GM19395 (cell line): Measurements from ENCODE around the gene CIDEC.
A peak's percentile ranks its signal among the peaks of the same experiment; 100 is the strongest.

Experiments
- ATAC-seq: cut with Tn5 transposase; IDR thresholded peaks from one replicate; pipeline ENCODE4 v1.9.1; 2021; ENCODE audit warnings: mild to moderate bottlenecking, moderate library complexity; ENCODE audit not compliant: unreplicated experiment

The CIDEC gene, protein sequence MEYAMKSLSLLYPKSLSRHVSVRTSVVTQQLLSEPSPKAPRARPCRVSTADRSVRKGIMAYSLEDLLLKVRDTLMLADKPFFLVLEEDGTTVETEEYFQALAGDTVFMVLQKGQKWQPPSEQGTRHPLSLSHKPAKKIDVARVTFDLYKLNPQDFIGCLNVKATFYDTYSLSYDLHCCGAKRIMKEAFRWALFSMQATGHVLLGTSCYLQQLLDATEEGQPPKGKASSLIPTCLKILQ

DNA sequence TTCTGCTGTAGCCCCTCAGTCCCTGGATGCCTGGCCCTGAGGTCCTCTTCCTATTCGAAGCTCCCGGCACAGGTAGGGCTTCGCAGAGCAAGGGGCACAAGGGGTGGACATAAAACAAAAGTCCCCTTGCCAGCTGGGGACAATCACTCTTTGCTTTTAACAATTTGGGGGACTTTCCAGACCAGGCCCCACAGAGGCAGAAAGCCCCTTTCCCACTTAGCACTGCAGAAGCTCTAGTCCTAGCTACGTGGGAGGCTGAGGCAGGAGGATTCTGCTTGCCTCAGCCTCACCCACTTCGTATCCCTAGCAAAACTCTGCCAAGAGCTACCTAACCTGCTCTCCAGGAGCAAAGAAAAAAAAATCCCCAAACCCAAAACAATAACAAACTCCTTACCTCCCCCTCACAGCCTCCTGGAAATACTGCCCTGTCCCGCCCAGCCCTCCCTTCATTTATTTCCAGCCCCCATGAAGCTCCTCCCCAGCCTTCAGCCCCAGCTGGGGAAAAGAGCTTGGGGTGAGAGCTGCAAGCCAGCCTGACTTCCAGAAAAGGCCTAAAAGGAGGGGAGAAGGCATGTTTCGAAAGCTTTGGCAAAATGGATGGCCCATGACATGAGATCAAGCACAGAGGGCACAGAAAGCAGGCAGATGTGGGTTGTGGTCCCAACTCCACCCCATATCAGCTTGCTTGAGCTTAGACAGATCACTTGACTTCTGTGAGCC is at the start of gene CIDEC:
Gene CIDEC, minus strand, starts transcription at position 424 of the 720 bp plus-strand sequence. CDS start 1,767 bp downstream, outside the sequence.
- ATAC-seq = no peak

DNA sequence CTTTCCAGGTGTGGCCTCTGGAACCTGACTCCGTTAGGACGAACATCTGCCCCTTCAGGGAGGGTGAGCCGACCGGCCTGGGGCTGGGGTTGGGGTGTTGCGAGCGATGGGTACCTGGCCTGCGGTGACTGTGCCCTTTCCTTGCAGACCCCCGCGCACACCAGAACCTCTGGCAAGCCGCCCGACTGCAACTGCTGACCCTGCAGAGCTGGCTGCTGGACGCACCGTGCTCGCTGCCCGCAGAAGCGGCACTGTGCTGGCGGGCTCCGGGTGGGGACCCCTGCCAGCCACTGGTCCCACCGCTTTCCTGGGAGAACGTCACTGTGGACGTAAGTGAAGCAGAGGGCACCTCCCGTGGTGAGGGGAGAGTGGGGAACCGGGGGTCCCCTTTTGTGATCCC is 48.1 kb upstream of the CIDEC start:
- no peak for ATAC-seq

DNA sequence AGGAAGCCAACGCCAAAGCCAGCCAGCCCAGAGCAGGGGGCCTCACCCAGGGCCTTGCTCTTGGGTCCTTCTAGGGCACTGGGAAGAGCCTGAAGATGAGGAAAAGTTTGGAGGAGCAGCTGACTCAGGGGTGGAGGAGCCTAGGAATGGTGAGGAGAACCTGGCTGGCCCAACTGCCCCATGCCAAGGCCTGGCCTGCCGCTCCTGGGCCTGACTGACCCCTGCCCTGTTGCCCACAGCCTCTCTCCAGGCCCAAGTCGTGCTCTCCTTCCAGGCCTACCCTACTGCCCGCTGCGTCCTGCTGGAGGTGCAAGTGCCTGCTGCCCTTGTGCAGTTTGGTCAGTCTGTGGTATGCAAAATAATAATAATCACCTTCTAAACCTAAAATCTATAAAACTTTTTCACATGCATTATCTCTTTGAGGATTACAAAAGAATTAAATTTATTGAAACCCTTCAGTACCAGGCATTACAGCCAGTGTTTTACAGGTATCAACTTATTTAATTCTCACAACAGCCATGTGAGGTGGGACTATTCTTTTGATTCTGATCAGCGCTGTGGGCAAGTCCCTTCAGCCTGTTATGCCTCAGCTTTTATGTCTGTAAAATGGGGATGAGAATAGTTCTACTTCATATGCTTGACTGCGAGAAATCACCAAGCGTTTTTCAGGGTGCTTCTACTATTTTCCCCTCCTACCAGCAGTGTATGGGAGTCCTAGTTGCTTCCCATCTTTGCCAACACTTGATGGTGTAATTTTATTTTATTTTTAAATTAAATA is 38.4 kb upstream of the CIDEC start:
- no peak for ATAC-seq

DNA sequence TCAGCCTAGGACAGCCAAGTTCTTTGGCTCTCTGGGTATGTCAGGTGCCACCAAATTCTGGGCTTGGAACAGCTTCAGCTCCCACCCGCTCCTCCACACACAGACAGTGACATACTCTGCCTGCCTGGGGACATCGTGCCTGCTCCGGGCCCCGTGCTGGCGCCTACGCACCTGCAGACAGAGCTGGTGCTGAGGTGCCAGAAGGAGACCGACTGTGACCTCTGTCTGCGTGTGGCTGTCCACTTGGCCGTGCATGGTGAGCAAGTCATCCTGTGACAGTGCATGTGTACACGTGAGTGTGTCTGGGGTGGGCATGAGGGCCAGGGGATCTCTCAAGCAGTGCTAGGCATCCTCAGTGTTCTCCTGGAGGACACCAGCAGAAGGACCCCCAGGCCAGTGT is 37.8 kb upstream of the CIDEC start:
- no peak for ATAC-seq

DNA sequence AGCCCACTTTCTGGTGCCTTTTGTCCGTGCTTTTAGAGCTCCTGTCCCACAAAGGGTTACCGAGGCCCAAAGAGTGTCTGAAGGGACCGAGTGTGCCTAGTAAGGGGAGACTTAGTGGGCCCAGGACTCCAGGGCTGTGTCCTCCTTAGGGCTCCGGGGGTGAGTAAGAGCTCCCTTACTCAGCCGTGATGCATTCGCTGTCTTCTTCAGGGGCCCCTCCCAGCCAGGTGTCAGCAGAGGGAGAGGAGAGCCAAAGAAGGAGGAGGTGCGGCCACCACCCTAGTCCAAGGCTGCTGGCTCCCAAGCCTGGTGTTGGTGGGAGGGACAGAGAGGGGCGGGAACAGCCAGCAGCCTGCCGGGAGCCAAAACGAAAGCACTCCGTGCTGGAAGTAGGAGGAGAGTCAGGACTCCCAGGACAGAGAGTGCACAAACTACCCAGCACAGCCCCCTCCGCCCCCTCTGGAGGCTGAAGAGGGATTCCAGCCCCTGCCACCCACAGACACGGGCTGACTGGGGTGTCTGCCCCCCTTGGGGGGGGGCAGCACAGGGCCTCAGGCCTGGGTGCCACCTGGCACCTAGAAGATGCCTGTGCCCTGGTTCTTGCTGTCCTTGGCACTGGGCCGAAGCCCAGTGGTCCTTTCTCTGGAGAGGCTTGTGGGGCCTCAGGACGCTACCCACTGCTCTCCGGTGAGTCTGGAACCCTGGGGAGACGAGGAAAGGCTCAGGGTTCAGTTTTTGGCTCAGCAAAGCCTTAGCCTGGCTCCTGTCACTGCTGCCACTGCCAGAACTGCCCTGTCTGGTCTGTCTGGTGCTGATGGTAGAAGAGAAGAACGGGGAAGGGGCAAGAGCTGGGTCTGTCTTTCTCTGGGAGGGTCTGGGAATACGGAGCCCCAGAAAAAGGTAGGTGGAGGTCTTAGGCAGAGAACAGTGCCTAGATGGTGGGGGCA is 37.0 kb upstream of the CIDEC start, which contains the start of gene IL17RC:
Gene IL17RC, plus strand, starts transcription at position 365 of the 947 bp plus-strand sequence. Its CDS starts 218 bp downstream, at position 583.
- ATAC-seq = no peak

DNA sequence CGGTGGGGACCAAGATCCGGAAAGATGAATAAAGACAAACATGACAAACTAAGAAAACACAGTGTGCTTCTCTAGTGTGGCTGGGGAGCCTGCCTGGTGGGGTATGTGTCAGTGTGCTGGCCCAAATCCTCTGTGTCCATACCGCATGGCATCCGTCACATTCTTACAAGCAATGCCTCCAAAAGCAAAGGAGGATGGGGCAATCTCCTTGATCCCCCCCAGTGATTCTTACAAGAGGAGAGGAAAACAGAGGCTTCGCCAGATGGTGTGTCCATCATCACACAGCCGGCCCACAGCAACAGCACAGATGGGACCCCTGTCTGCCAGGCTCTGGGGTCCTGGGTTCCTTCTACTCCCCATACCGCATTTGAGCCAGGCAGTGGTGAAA is 36.3 kb upstream of the CIDEC start:
- no peak for ATAC-seq

DNA sequence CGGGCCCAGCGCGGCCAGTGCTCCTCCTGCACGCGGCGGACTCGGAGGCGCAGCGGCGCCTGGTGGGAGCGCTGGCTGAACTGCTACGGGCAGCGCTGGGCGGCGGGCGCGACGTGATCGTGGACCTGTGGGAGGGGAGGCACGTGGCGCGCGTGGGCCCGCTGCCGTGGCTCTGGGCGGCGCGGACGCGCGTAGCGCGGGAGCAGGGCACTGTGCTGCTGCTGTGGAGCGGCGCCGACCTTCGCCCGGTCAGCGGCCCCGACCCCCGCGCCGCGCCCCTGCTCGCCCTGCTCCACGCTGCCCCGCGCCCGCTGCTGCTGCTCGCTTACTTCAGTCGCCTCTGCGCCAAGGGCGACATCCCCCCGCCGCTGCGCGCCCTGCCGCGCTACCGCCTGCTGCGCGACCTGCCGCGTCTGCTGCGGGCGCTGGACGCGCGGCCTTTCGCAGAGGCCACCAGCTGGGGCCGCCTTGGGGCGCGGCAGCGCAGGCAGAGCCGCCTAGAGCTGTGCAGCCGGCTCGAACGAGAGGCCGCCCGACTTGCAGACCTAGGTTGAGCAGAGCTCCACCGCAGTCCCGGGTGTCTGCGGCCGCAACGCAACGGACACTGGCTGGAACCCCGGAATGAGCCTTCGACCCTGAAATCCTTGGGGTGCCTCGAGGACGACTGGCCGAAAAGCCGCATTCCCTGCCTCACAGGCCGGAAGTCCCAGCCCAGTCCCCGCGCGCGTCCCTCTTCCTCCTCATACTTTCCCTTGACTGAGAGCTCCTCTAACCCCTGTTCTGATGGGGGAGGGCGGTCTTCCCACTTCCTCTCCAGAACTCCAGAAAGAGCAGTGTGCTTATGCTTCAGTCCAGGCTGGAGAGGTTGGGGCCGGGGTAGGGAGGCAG is 35.4 kb upstream of the CIDEC start:
- ATAC-seq = peak; percentile 48

DNA sequence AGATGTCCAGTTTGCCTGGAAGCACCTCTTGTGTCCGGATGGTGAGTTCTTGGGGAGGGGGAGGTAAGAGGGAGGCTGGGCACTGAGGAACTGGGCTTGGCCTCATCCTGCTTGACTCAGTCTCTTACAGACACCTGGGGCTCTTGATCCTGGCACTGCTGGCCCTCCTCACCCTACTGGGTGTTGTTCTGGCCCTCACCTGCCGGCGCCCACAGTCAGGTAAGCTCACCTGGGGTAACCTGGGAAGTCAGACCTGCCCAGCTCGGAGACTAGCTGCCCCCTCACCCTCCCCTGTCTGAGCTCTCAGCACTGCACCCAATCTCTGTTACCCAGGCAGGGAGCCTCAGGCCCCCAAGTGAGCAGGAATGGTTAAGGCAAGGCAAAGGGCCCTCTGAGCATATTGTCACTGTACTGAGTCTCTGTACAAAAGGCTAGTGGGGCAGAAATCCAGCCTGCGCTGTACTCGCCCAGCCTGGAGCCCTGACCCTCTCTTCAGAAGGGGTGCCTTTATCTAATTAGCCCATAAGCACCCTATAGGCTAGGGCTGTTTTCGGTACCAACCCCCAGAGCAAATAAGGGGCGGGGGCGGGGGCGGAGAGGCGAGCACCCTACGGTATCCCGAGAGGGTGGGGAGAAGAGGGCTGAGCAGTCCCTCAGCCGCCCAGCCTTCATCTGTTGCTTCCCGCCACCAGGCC is 34.7 kb upstream of the CIDEC start:
- ATAC-seq = peak; percentile 58

DNA sequence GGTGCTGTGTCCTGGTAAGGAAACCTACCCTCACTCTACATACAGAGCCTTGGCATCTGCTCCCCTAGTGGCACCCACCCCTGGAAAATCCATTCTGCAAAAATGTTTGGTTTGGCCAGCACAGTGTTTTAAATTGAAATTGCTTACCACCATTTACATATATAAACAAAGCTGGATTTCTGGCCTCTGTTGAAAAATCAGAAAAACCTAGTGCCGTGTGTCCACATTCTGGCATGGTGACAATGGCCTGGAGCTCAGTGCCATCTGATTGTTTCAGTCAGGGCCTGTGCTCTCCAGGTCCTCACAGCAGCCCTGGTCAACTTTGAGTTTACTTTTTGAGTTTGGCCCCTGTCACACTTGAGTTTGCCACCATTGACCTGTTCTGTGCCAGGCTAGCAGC is 34.0 kb upstream of the CIDEC start:
- no peak for ATAC-seq

DNA sequence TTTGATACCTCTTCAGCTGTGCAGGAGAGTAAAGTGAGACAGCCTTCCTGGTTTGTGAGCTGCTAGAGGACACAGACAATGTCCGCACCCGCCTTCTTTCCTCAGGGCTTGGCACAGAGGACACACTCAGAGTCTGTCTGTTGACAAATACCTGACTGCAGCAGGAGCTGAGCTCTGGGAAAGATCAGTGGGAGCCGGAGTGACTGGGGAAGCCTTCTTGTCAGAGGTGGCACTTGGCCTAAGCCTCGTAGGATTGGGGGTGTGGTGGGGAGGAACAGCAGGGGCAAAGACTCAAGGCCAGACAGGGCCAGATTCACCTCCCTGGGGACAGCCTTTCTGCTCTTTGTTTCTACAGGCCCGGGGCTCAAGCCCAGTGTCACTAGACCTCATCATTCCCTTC is 33.5 kb upstream of the CIDEC start:
- no peak for ATAC-seq

DNA sequence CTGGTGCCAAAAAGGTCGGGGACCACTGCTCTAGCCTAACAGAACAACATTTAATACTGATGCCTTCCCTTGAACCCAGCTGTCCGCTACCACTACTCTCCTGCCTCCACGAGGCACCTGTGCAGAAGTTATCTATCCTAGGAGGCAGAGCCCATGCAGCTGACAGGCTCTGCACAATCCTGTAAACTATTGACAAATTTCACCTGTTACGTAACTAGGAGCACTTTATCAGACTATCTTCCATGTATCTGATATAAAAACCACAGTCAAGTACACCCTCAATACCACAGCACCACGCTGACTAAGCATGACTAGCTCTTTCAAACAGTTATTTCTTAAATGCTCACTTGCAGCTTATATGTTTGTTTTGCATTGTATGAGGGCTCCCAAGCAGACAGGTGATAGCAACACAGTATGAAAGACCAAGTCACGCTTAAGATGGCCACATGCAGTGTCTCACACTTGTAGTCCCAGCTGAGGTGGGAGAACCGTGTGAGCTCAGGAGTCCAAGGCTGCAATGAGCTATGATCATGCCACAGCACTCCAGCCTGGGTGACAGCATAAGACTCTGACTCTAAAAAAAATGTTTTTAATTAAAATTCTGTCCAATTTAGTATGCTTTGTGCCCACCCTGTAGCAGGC is 32.4 kb upstream of the CIDEC start:
- no peak for ATAC-seq

DNA sequence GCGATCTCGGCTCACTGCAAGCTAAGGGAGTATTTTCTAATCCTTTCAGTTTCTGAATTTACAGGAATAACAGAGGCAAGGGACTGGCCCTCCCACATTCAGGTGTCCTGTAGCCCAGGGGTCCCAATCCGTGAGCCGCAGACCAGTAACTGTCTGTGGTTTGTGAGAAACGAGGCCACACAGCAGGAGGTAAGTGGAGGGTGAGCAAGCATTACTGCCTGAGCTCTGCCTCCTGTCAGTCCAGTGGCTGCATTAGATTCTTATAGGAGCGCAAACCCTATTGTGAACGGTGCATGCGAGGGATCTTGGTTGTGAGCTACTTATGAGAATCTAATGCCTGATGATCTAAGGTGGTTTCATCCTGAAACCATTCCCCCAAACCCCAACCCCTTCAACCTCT is 31.8 kb upstream of the CIDEC start:
- no peak for ATAC-seq

DNA sequence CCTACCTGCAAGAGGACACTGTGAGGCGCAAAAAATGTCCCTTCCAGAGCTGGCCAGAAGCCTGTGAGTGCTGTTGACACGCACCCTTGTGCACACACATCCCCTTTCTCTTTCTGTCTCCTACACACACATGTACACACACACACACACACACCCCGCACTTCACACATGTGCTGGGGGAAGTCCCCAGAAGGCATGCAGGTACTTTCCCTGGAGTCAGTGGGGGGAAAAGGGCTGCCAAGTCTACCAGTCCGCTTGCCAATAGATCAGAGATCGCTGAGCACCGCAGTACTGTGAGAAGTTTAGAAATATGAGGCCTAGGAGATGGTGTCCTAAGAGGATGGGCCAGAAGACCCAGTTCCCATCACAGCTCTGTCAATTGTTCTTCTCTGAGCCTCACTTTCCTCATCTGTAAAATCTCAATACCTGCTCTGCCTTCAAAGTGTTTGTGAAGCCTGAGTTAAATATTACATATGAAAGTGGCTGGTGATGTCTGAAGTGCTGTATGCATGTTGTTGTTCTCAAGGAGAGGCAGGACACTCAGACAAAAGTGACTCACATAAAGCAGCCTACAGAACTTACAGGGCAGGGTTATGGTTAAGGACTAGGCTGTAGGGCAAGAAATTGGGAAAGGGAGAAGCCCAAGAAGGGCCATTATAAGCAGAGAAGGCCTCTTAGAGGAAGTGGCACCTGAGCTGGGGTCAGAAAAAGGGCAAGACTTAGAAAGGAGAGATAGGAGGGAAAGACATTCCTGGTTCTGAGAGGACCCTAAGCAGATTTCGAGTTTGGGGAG is 29.4 kb upstream of the CIDEC start:
- ATAC-seq = no peak

DNA sequence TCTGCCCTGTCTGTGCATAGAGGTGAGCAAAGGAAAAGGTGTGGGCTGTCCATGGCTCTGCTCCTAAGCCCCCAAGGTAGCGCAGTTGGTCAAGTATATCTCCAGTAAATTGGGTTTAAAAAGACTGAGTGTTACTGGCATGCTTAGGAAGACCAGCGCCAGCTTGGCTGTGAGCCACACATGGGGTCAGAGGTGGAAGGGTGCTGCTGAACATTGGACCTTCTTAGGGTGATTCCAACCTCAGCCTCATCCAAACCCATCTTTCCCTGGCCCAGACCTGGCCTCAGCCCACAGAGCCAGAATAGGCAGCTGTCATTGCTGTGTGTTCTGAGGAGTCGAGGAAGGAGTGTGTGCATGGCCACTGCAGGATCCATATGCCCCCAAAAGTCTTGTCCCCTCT is 28.2 kb upstream of the CIDEC start:
- ATAC-seq = no peak

DNA sequence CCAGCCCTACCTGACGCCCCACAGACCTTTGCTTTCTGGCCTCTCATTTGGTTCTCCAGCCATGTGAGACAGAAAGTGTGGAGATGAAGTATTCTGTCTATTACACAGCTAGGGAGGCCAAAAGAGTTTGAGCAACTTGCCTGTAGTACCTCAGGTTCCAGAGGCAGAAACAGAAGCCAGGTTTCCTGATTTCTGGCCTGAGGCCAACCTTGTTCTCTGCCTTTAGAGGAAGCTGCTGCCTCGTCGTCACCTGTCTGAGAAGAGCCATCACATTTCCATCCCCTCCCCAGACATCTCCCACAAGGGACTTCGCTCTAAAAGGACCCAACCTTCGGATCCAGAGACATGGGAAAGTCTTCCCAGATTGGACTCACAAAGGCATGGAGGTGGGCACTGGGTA is 26.4 kb upstream of the CIDEC start:
- ATAC-seq = no peak

DNA sequence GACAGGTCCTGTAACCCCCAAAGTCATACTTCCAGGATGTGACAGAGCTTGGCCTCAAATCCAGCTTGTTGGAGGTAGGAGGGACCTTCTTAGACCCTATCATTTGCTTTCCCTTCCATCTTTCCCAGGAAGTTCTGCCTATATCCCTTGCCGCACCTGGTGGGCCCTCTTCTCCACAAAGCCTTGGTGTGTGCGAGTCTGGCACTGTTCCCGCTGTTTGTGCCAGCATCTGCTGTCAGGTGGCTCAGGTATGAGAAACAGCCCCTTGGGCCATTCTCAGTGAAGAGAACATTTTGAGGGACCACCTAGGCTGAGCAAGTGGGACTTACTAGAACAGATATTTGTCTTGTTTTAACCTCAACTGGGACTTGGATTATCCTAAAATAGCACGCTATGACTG is 23.9 kb upstream of the CIDEC start:
- no peak for ATAC-seq

DNA sequence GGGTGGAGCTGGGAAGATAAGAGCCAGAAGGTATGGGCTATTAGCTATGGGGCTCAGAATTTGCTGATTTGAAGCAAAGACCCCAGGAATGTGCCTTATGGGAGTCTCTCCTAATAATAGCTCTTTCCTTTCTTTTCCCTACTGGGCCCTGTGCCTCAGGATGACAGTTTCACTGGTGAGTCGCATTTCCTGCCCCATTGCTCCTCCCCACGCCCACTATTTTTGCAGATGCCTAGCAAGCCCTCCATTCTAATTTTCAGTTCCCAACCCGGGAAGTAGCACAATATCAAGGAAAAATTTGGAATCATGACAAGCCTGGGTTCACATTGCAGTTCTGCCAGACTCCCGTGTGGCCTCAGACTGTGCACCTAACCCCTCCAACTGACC is 23.2 kb upstream of the CIDEC start:
- no peak for ATAC-seq
